OCI-LY1 (cell line): ENCODE data around the gene USH1C.

Source experiments
- CTCF ChIP-seq: fragments of 200-600 bp; sonication (generic), shearing (Covaris generic); IDR thresholded peaks from 2 replicates; pipeline ENCODE4 v1.5.1; 2017; ENCODE audit warnings: mild to moderate bottlenecking, antibody characterized with exemption, low read length, moderate library complexity, mixed read lengths
- EZH2 ChIP-seq: fragments of 200-600 bp; sonication (generic), shearing (Covaris generic); IDR thresholded peaks from 2 replicates; pipeline ENCODE4 v1.8.0; 2017; ENCODE audit warnings: borderline replicate concordance, mixed run types, mild to moderate bottlenecking, antibody characterized with exemption, low read length, moderate library complexity, mixed read lengths

GRCh38 chr11:17531071-17531600 is 13.1 kb downstream of the USH1C start:
- no peak for TF ChIP-seq CTCF
- no peak for TF ChIP-seq EZH2
